Esophagus squamous epithelium (tissue), 4 donors: ENCODE data around the gene CAPN12.

Experiments
- CTCF ChIP-seq, 6 experiments: fragments of 450-650 bp in 4 of 6; fragments of 200-600 bp in 2 of 6; sonication (generic) in 2 of 6; IDR thresholded peaks; one replicate each; pipeline ENCODE4 v1.5.1; 2016 to 2019; ENCODE audit warnings: antibody characterized with exemption in 6 of 6, mild to moderate bottlenecking in 4 of 6, moderate library complexity in 4 of 6
- POLR2A ChIP-seq, 4 donors: fragments of 450-650 bp; IDR thresholded peaks; one replicate each; pipeline ENCODE4 v1.6.1; 2017; ENCODE audit warnings: antibody characterized with exemption in 4 of 4, mild to moderate bottlenecking in 4 of 4, moderate library complexity in 3 of 4

- TF ChIP-seq CTCF (IDR thresholded peaks at IDR 0.05) = peak in 3 of 6 experiments; percentile 24 to 29 (median 24)
- peak in 1 of 4 donors; percentile 8 for TF ChIP-seq POLR2A (IDR thresholded peaks at IDR 0.05)
Measured at GRCh38 chr19:38718747-38719543, 25.3 kb downstream of the CAPN12 start.
